ENCODE results near the gene METTL22.

METTL22 gene

GRCh38 chr16:8682551-8683259, 61.2 kb downstream of the METTL22 start:
- TF ChIP-seq CTCF (IDR thresholded peaks at IDR 0.05; ENCODE audit: low read depth, low read length) = no peak
- DNase-seq = no peak

GRCh38 chr16:8683640-8684039, 62.1 kb downstream of the METTL22 start:
- Histone ChIP-seq H3K27me3 (ENCODE audit: insufficient read depth, low read depth, severe bottlenecking) (peaks cover 45% of the 10 kb centered on the region), H3K36me3 (no peaks in the 10 kb centered on the region), H3K27ac (no peak overlapping the region), H3K9me3 (ENCODE audit: severe bottlenecking) (peaks cover 4% of the 10 kb centered on the region), H3K4me3 (ENCODE audit: low read depth, low read length) (no peak overlapping the region)
- no peak for DNase-seq
- TF ChIP-seq CTCF (IDR thresholded peaks at IDR 0.05; ENCODE audit: low read depth, low read length) = no peak

More at GRCh38 chr16:8682551-8683259, 61.2 kb downstream of the METTL22 start:
- Histone ChIP-seq H3K9me3 (ENCODE audit: severe bottlenecking) (peaks cover 4% of the 10 kb centered on the region), H3K4me3 (ENCODE audit: low read depth, low read length) (no peak overlapping the region), H3K27ac (no peak overlapping the region), H3K36me3 (no peaks in the 10 kb centered on the region), H3K27me3 (ENCODE audit: insufficient read depth, low read depth, severe bottlenecking) (peaks cover 45% of the 10 kb centered on the region)

GRCh38 chr16:8685617-8686016, 64.1 kb downstream of the METTL22 start:
- H3K27ac ChIP-seq = no peak overlapping the region
- no peak for DNase-seq
- H3K9me3 ChIP-seq (ENCODE audit: severe bottlenecking) = peaks cover 11% of the 10 kb centered on the region
- peaks cover 34% of the 10 kb centered on the region for H3K27me3 ChIP-seq (ENCODE audit: insufficient read depth, low read depth, severe bottlenecking)
- H3K36me3 ChIP-seq = no peaks in the 10 kb centered on the region
- H3K4me3 ChIP-seq (ENCODE audit: low read depth, low read length) = no peak overlapping the region
- TF ChIP-seq CTCF (IDR thresholded peaks at IDR 0.05; ENCODE audit: low read depth, low read length) = no peak

GRCh38 chr16:8686031-8686621, 64.6 kb downstream of the METTL22 start:
- H3K36me3 ChIP-seq = no peaks in the 10 kb centered on the region
- no peak overlapping the region for H3K4me3 ChIP-seq (ENCODE audit: low read depth, low read length)
- peaks cover 34% of the 10 kb centered on the region for H3K27me3 ChIP-seq (ENCODE audit: insufficient read depth, low read depth, severe bottlenecking)
- no peak for TF ChIP-seq CTCF (IDR thresholded peaks at IDR 0.05; ENCODE audit: low read depth, low read length)
- peaks cover 11% of the 10 kb centered on the region for H3K9me3 ChIP-seq (ENCODE audit: severe bottlenecking)
- no peak overlapping the region for H3K27ac ChIP-seq
- DNase-seq = no peak

GRCh38 chr16:8686879-8687278, 65.4 kb downstream of the METTL22 start:
- H3K36me3 ChIP-seq = no peaks in the 10 kb centered on the region
- no peak overlapping the region for H3K4me3 ChIP-seq (ENCODE audit: low read depth, low read length)
- H3K27me3 ChIP-seq (ENCODE audit: insufficient read depth, low read depth, severe bottlenecking) = peaks cover 35% of the 10 kb centered on the region
- no peak for TF ChIP-seq CTCF (IDR thresholded peaks at IDR 0.05; ENCODE audit: low read depth, low read length)
- H3K9me3 ChIP-seq (ENCODE audit: severe bottlenecking) = peaks cover 11% of the 10 kb centered on the region
- H3K27ac ChIP-seq = no peak overlapping the region
- DNase-seq = no peak

Measured in WERI-Rb-1 (cell line).